Measurements from ENCODE around the gene FOXP2.
A peak's percentile ranks its signal among the peaks of the same experiment; 100 is the strongest.
"Not testable (repeated sequence)": the region's sequence is repeated elsewhere in the genome, so short reads cannot be mapped to it uniquely, and the experiment has no call there.

FOXP2 gene

DNA sequence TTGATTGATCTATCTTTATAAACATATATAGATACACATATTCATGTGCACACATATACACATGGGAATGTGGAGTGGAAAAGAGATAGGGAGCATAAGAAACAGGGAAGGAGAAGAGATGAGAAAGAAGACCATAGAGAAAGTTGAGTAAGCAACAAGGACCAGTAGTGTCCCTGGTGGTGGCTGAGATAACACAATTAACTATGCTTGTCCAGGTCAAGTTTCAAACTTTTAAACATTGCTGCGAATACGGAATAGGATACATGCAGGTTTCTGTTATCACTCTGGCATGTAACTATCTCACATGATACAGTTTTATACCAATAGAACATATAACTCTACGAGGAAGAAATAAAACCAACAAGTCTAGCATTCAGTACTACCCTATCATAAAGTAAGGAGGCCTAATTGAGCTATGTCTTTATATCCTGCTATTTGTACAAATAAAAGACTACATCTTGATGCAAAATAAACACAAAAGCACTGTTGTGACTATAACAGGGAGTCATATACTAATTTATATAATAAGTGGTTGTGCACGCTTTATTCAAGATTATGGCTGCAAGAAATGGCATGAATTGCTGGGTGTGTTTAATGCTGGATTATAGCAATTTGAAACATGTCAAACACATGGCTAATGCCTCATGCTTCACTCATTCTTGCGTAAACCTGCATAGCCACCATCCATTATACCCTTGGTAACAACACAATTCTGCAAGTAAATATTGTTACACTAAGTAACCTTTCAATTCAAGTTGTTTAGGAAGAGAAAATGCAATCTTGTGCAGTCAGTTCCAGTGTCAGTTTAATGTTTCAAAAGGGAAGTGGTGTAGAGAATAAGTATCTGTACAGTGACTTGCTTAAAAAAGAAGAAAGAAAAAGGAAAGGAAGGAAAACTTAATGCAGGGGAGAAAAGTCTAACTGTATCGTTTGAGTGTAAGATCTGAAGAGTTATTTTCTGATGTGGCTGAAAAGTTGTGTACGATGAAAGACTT is 8.2 kb downstream of the FOXP2 start:
- peak in 1 of 2 experiments; percentile 6 for DNase-seq

DNA sequence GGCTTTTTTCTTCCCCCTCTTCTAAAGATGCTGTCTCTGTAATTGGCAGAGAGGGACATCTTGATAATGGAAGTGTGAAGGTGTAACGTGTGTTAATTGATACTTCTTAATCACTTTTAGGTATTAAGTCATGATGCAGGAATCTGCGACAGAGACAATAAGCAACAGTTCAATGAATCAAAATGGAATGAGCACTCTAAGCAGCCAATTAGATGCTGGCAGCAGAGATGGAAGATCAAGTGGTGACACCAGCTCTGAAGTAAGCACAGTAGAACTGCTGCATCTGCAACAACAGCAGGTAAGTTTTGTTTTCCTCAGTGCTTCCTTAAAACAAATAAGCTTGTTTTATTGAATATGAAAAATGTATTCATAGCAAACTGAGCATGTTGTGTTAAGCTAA is 11.8 kb downstream of the FOXP2 start:
- peak in 1 of 2 experiments; percentile 29 for DNase-seq

DNA sequence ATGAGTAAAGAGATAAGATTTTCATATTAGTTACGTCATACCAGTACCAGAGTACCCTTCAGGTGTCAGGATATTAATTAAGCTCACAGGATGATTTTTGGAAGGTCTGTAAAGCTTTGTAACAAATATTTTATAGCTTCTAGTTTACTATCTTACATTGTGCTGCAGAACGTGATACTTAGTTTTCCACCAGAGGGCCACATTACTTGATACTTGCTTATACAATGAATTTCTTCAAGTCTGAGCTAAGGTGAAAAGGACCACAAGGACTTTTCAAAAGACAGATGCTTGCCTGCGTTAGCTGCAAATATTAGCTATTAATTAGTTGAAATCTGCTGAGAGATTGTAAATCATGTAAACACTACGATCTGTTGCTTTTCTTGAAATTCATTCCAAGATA is 12.2 kb downstream of the FOXP2 start:
- DNase-seq = peak in 1 of 2 experiments; percentile 69

DNA sequence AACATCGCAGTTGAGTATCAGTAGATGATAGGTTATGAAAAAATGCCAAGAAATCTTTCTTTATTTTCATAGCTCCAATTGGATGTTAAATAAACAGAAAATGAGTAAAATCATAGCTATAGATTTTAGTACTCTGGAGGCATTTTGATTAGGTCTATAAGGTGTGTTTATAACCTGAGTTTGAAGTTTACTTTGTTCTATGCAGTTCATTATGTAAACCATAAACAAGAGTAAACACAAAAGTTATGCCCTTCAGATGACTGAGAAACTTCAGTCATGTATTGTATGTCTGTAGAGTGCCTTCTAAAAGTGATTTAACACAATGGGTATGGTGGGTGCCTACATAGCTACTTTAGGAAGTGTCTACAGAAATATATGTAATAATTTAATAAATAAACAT is 13.6 kb downstream of the FOXP2 start:
- DNase-seq = no peak

DNA sequence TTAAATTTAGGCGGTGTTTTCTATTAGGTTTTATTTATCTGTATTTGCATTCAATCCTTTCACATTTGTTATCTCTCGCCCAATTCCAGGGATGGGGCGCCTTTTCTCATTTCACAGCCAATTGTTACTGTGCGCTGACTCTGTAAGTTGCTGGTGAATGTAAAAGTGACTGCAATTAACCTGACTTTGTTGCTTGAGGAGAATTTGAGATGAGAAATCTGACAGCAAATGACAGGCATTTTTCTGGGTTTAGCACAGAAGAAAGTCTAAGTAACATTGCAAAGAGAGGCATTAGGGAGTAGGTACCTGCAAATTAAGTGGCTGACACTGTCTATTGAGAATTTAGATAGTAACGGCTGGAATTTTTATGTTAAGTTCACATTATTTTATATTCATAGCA is 16.6 kb downstream of the FOXP2 start:
- no peak for DNase-seq

DNA sequence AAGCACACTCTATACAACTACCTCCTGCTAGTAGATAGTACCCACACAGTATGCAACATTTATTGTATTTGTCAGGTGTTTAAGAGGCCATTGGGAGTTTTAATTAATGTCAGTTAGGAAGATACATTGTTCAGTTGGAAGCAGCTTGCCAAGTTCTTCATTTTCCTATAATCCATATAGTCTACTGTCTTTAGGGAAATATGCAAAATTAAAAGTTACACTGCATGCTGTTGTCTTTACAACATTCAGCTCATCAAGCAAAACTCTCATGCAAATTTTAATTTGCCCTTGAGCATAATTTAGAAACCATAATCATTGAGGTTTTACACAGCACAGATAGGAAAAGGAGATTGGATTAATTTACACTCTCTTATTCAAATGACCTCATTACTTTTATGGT is 17.4 kb downstream of the FOXP2 start:
- DNase-seq = no peak

DNA sequence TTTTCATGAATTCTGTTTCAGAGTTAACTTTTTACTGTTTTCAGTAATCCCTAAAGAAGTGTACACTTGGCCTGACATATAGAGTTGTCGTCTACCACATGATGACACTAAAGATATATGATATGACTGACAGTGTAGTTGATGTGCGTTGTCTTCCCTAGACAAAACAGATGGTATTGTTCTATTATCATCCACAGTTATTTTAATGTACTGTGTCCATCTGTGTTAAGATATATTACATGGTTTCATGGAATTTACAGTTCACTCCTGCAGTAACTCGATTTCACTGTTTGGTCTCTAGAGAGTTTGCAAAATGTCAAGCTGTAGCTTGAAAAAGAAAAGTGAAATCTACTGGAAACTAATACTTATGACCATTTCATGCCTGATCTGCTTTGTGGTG is 18.1 kb downstream of the FOXP2 start:
- DNase-seq = peak; percentile 9 to 58

DNA sequence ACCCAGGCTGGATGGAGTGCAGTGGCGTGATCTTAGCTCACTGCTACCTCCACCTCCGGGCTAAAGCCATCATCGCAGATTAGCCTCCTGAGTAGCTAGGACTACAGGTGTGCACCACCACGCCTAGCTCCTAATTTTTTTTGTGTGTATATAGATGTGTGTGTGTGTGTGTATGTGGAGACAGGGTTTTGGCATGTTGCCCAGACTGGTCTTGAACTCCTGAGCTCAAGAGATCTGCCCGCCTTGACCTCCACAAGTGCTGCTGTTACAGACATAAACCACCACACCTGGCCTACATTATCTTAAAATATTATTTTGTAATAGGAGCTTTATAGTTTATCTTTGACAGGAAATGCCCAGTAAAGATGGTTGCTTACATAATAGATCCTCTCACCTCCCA is 25.0 kb downstream of the FOXP2 start:
- no peak for DNase-seq

DNA sequence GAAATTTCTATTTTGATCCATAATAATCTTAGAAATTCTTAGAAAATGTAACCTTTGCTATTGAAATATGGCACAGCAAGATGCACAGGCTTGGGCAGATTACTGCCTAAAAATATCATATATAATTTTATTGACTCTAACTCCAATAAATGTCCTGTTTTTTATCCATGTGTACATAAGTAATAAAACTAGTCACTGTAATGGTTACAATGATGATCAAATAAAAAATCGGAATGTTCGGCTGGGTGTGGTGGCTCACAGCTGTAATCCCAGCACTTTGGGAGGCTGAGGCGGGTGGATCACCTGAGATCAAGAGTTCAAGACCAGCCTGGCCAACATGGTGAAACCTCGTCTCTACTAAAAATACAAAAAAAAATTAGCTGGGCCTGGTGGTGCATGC is 26.3 kb downstream of the FOXP2 start:
- DNase-seq = not testable (repeated sequence)

DNA sequence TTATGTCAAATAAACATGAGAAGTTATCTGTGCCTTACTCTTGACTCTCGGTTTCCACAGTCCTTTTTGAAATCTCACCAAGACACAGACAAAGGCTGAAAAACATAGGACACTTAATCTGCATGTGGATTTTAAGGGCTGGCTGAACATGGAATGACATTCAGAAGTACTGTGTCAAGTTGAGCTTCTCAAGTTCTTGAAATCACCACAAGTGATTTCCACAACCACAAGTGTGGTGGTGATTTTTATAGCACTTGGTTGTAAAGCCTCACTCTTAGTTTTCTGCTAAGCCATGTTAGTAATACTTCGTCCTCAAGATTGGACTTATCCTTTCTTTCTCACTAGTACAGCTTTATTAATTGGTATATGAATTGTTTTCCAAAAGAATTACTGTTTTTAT is 29.6 kb downstream of the FOXP2 start:
- no peak for DNase-seq

DNA sequence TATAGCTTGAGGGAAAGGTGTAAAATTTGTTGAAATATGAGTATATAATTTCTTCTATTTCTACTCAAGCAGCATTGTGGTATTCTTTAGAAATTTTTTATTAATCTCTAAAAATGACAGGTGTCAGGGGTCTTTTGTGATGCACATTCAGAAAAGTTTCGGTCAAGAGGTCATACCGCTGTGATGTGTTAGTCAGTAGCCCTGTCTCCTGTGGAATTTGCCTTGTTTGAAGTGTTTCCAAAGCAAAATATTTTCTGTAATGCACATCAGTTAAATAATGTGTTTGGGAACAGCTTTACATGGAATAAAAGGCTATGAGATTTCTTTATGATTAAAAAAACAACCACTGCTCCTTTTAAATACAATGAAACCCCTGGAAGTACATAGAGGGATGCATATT is 35.8 kb downstream of the FOXP2 start:
- no peak for DNase-seq

DNA sequence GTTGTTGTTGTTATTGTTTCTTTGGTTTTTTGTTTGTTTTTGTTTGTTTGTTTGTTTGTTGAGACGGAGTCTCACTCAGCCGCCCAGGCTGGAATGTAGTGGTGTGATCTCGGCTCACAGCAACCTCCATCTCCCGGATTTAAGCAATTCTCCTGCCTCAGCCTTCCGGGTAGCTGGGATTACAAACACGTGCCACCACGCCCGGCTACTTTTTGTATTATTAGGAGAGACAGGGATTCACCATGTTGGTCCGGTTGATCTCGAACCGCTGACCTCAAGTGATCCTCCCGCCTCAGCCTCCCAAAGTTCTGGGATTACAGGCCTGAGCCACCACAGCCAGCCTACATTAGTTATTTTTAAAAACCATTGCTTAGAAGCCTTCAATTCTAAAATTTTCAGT is 45.0 kb downstream of the FOXP2 start:
- no peak for DNase-seq

DNA sequence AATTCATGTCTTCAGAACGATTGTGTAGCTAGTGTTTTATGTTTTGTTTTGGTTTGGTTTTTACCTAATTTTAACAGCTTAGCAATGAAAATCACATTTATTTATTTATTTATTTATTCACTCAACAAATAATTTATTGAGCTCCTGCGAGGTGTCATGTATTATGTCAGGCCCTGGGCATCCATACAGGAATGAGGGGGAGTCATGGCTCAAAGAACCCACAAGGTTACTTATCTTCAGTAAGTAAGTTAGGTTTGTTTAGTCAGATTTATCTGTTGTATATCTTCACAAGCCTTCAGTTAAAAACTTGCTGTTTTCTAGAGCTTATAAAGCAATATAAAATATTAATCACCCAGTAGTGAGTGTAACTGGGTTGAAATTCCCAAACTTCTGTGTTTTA is 45.4 kb downstream of the FOXP2 start:
- DNase-seq = no peak

DNA sequence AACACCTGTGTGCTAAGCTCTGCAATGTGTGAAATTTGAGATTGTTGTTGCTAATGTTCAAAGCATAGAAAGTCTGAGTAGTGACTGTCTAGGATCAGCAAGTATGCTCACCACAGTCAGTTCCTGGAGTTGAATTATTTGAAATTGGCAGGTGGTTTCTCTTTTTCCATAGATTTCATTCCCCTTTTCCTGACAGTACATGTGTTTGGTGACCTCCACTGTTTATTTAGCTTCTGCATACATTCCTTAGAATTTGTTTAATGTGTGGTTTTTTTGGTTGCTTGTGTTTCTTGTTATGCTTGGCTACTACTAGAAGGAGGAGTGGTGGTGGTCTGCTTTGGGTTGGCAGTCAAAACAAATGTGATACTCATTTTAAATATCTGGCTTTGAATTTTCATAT is 52.3 kb downstream of the FOXP2 start:
- DNase-seq = no peak

DNA sequence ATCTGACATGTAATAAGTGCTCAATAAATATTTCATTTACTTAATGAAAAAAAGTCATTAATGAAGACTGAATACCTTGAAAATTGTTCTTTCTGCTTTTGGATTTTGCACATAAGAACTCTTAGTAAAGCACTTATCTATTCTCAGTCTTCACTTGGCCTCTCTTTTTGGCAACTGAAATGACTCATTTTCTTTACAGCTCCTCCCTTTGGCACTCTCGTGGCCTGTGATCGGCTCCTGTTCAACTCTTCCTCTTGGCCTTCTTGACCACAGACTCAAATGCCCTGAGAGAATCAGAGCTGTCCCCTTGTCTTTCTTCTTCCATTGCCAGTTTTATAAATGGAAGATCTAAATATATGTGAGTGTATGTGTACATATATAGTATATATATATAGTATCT is 54.2 kb downstream of the FOXP2 start:
- no peak for DNase-seq

DNA sequence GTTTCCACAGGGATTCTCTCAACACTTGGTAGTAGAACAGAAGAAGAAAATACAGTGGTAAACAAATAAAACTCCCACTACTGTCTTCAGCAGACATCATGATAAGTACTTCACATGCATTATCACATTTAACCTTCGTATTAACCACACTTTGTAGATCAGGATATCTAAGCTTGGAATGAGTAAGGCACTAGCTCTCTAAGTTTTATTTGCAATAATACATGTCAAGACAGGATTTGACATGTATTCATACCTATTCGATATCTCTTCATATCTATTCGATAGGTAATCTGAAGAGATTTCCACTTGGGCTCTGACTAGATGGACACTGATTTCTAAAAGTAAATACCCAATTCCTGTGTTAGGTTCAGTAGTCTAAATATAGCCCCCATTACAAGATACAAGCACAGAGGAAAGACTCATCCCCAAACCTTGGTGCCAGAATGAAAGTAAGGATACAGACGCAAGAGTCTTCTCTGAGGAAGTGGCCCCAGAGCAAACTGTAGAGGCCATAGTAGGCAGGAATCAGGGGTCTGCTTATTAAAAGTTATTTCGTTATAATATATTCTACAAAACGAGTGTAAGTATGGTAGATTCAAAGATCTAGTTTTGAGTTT is 58.4 kb downstream of the FOXP2 start:
- no peak for DNase-seq

DNA sequence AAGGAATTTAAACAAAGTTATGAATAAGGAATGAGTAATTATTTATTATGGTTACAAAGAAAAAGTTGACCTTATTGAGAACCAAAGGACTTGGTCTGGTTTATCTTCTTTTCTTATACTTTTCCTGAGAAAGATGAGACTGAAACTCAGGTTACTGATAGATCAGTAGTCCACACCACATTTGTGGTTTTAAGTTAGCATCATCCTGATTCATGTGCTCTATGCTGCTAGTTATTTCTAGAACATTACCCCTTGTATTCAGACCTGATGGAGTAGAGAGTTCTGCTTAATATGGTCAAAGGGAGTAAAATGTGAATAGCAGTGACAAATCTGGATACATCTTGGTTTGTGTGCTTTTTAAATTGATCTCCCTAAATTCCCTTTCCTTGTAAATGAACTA is 63.8 kb downstream of the FOXP2 start:
- DNase-seq = no peak

DNA sequence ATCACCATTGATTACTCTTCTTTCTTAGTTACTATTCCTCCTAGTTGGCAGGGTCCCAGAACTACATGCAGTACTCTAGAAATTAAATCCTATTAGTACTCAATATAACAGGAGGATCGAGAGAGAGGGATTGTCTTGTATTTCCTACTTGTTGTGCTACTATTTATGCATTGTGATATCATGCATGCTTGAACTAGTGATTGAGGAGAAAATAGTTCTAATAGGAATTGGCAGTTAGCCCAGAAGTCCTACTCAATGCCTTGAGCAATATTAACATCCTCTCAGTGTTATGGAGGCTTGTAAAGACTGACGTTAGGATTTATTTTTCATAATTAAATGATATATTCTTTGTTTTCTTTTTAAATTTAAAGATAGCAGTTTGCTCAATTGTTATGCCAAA is 67.4 kb downstream of the FOXP2 start:
- DNase-seq = peak; percentile 1 to 21

DNA sequence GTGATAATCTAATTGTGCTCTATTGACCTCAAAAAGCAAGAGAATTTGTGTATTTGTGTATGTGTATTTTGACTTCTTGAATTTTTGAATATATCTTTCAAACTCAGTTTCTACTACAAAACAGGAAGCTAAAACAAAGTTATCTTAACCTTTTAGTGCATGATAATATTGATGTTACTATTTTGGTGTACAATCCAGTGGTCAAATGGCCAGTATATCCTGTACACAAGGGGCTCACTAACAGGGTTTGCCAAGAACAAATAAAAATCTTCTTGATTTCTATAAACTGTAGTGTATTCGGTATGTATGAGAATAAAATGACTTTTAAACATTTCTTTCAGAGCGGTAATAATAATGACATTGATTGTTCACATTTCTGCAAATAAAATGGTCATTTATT is 69.6 kb downstream of the FOXP2 start:
- DNase-seq = no peak

DNA sequence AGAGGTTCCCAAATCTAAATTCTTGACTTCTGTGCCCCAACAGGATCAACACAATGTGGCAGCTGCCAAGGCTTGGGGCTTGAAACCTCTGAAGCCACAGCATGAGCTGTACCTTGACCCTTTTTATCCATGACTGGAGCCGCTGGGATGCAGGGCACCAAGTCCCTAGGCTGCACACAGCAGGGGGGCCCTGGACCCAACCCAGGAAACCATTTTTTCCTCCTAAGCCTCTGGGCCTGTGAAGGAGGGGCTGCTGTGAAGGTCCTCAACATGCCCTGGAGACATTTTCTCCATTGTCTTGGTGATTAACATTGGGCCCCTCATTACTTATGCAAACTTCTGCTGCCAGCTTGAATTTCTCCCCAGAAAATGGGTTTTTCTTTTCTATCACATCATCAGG is 72.6 kb downstream of the FOXP2 start:
- no peak for DNase-seq

DNA sequence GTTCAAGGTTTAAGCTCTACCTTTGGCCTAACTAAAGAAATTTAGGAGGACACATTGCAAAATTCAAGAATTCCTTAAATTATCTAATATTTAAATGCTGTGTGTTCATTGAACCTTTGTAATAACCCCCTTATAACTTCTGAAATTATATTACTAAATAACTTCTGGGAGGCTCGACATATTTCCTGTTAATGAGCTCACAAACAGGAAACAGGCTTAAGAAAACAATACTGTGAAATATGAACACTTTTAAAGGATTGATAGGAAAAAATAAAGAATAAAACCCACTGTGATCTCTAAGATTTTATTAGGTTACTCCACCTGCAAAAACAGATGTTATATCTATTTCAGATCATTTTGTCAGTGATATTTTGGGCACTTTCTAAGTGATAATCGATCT is 74.1 kb downstream of the FOXP2 start:
- DNase-seq = no peak

DNA sequence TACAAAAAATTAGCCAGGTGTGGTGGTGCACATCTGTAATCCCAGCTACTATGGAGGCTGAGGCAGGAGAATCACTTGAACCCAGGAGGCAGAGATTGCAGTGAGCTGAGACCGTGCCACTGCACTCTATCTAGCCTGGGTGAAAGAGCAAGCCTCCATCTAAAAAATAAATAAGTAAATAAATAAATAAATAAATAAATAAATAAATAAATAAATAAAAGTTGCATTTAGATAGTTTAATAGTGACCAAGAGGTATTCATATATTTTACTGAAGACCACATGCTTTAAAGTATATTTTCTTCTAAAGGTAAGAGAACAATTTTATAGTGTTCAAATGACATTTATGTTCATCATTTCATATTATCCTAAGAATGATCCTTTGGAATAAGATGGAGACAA is 82.9 kb downstream of the FOXP2 start:
- DNase-seq = not testable (repeated sequence)

DNA sequence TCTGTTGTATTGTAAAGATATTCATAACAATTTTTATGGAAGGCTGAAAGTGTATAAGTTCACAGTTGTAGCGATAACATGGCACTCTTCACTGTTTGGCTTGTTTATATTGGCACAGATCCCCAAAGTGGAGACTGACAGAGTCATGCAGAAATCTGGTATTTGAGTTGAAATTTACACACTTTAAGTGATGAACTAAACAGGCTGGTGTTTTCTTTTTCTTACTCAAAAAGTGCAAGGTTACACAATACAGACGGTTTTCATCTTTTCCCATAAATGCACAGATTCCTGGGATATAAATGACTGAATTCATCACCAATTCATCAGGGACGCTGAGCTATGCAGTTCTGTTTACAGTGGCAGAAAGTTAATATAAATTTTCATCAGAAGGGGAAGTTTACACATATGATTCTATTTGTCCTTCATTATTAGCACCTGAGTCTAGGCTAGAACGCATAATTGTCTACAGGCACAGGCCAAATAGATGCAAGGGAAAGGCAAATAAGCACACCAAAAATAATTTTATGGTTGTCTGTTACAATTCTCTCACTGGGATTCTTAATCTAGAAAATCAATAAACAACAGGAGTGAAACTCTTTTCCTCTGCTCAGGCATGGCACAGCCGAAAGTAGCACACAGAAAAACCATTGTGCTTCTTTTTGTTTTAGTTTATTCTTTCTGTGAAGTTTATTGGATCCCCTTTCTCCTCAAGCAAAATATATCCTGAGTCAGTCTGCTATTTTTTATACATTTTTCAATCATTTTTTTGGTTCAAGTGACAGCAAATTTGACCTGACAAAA is 88.0 kb downstream of the FOXP2 start:
- DNase-seq = no peak

DNA sequence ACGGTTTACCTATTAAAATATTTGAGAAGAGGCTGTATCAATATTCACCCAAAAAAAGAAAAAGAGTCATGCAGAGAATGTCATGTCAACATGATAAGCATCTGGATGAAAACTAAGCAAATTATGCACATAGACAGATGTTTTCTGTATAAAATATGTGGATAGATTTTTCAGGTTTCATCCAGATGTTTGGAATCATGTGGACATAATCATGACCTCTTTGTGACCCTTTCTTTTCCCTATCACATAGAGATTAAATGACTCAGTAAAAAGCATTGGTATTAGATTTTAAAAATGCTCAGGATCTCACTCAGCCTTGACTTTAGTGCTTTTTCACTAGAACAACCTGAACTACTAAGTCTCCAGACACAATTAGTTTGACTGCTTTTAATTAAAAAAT is 90.0 kb downstream of the FOXP2 start:
- no peak for DNase-seq
